ENCODE measurements around the gene PCCA. TPM values are rescaled to one million over a fixed set of nuclear protein-coding genes. Genes with fewer than 3 reads are reported as not detected.

Gene PCCA
- total RNA-seq, 4 donors from 2014 or later = 29.5 to 55.5 (median 38.3) TPM

DNA sequence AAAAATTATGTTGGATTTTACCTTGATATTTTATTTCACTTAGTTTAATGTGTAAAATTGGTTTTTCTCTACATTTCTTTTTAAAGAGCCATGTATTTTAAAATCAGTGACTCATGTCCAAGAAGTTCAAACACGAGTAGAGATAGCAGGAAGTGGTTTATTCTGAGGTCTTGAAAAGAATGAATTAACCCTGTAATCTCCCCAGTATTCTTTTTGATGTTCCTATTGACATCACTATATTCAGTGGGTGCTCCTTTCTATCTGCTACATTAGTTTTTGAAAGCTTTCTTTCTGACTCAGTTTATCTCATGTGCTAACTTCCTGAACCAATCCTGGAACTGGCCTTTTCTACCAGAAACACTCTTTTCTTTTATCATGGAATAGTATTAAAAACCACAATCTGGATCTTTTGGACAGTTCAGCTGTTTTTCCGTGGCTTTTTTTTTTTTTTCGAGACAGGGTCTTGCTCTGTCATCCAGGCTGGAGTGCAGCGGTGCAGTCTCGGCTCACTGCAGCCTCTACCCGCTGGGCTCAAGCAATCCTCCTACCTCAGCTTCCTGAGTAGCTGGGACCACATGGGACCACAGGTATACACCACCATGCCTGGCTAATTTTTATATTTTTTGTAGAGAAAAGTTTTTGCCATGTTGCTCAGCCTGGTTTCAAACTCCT lies 114.9 kb downstream of the PCCA start:
- WGBS, 2 donors = 77 to 78% methylated on average over 6 of the region's 6 CpGs
- DNase-seq (ENCODE audit: low spot score in 2 of 2) = no peak
- Histone ChIP-seq H3K36me3 (no peaks in the 10 kb centered on the region), H3K27me3 (no peaks in the 10 kb centered on the region), H3K4me3 (no peak overlapping the region), H3K9me3 (peaks cover 0 to 9% (median 2%) of the 10 kb centered on the region in 4 donors), H3K4me1 (no peaks in the 10 kb centered on the region), H3K27ac (no peak overlapping the region)
- TF ChIP-seq POLR2A (IDR thresholded peaks at IDR 0.05) (no peak), EP300 (IDR thresholded peaks at IDR 0.05) (no peak)
- TF ChIP-seq, protein P1, sequence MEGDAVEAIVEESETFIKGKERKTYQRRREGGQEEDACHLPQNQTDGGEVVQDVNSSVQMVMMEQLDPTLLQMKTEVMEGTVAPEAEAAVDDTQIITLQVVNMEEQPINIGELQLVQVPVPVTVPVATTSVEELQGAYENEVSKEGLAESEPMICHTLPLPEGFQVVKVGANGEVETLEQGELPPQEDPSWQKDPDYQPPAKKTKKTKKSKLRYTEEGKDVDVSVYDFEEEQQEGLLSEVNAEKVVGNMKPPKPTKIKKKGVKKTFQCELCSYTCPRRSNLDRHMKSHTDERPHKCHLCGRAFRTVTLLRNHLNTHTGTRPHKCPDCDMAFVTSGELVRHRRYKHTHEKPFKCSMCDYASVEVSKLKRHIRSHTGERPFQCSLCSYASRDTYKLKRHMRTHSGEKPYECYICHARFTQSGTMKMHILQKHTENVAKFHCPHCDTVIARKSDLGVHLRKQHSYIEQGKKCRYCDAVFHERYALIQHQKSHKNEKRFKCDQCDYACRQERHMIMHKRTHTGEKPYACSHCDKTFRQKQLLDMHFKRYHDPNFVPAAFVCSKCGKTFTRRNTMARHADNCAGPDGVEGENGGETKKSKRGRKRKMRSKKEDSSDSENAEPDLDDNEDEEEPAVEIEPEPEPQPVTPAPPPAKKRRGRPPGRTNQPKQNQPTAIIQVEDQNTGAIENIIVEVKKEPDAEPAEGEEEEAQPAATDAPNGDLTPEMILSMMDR (IDR thresholded peaks at IDR 0.05) = no peak

DNA sequence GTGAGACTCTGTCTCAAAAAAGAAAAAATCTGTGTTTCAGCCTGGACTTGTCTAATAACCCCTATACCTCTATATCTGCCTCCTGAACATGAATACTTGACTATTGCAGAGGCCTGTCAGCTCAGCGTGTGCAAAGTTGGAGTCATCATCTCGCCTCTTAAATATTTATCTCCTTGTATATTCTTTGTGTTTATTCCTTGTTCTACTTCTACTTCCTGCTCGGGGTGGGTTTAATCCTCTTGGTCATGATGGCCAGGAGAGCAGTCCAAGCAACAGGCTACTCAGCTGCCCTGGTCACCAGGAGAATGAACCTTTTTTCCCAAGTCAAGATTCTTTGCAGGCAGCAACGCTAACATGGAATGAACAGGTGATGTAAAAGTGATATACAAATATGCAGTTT lies 119.1 kb downstream of the PCCA start:
- 95 to 98% methylated on average over 4 of the region's 4 CpGs for WGBS, 2 donors

DNA sequence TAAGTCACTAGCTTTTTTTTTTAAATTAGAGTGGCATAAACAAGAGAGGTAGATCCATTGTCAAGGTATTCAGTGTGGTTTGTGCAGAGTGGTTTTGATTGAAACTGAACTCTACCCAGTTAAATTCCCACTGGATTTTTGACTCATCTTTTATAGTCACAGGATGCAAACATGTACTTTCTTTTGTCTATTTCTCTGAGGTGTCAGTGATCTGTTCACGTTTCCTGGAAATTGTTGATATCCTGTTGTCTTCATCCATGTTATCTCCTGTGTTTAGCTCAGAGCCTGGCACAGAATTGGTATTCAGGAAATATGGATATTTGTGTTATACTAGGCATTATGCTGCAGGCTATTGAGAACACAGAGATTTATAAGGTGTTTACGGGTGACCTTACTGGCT lies 119.7 kb downstream of the PCCA start:
- Histone ChIP-seq H3K4me3 (no peak overlapping the region), H3K9me3 (peaks cover 0 to 2% (median 0%) of the 10 kb centered on the region in 4 donors), H3K4me1 (no peaks in the 10 kb centered on the region), H3K27ac (no peak overlapping the region), H3K27me3 (no peaks in the 10 kb centered on the region), H3K36me3 (peaks cover 0 to 40% (median 0%) of the 10 kb centered on the region in 3 donors)
- no peak for DNase-seq (ENCODE audit: low spot score in 2 of 2)
- TF ChIP-seq POLR2A (IDR thresholded peaks at IDR 0.05) (no peak), EP300 (IDR thresholded peaks at IDR 0.05) (no peak)
- TF ChIP-seq, protein P1 (IDR thresholded peaks at IDR 0.05) = no peak
- 71 to 94% methylated on average over 2 of the region's 2 CpGs for WGBS, 2 donors

More for the DNA sequence above, 119.1 kb downstream of the PCCA start:
- Histone ChIP-seq H3K27ac (no peak overlapping the region), H3K4me1 (no peaks in the 10 kb centered on the region), H3K27me3 (no peaks in the 10 kb centered on the region), H3K4me3 (no peak overlapping the region), H3K9me3 (no peaks in the 10 kb centered on the region), H3K36me3 (peaks cover 0 to 38% (median 0%) of the 10 kb centered on the region in 3 donors)
- DNase-seq (ENCODE audit: low spot score in 2 of 2) = no peak
- TF ChIP-seq EP300 (IDR thresholded peaks at IDR 0.05) (no peak), POLR2A (IDR thresholded peaks at IDR 0.05) (no peak)
- TF ChIP-seq, protein P1 (IDR thresholded peaks at IDR 0.05) = no peak

DNA sequence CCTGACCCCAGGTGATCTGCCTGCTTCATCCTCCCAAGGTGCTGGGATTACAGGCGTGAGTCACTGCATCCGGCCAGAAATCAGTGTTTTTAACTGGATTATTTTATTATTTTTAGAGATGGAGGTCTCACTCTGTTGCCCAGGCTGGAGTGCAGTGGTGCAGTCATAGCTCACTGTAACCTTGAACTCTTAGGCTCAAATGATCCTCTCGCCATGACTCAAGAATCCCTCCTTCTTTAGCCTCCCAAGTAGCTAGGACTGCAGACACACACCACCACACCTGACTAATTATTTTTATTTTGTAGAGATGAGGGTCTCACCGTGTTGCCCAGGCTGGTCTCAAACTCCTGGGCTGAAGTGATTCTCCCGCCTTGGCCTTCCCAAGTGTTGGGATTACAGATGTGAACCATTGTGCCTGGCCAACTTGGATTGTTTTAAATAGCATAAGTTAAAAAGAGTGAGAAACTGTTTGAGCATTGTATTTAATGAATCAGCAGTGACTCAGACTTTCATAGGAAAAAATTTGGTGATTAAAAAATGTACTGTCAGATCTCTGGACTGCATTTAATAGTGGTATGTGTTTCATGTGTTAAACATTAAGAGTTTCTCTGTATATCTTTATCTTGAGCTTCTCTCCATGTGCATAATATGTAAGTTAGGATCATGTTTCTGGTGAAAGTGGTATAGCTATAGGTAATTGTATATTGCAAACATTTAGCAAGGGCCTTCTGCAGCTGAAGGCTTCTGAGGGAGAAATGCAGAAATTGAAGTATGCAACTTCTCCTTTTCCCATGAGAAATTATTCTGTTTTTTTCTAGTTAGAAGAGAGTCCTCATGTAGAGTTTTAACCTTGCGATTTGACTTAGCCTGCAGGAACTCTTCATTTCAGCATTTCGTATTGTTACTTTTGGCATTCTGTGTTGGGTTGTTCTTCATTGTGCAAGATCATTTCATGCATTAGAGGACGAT lies 121.2 kb downstream of the PCCA start:
- H3K4me3 ChIP-seq = no peak overlapping the region
- WGBS, 2 donors = 83 to 87% methylated on average over 8 of the region's 8 CpGs
- no peaks in the 10 kb centered on the region for H3K27me3 ChIP-seq
- H3K27ac ChIP-seq = no peak overlapping the region
- H3K36me3 ChIP-seq = peaks cover 0 to 55% (median 0%) of the 10 kb centered on the region in 3 donors
- H3K9me3 ChIP-seq = peaks cover 0 to 7% (median 0%) of the 10 kb centered on the region in 4 donors
- no peaks in the 10 kb centered on the region for H3K4me1 ChIP-seq
- DNase-seq (ENCODE audit: low spot score in 2 of 2) = no peak
- TF ChIP-seq EP300 (IDR thresholded peaks at IDR 0.05) = no peak
- TF ChIP-seq, protein P1 (IDR thresholded peaks at IDR 0.05) = no peak

Measured in tibial nerve (tissue), 4 donors.